GM12878 (cell line): ENCODE data around the gene THBS3. TPM values are rescaled to one million over a fixed set of nuclear protein-coding genes. Genes with fewer than 3 reads are reported as not detected.

ENCODE experiments used
- ATF2 ChIP-seq: IDR thresholded peaks from 2 replicates; pipeline ENCODE4 v1.6.1; 2012; ENCODE audit warnings: low read length, inconsistent platforms
- BHLHE40 ChIP-seq, 2 experiments: fragments of 450-650 bp in 1 of 2; IDR thresholded peaks; 2 replicates each; pipeline ENCODE4 v1.6.1; 2011 to 2017; ENCODE audit warnings: low read depth in 2 of 2, borderline replicate concordance in 1 of 2, improper control_type of control experiment in 1 of 2, low read length in 1 of 2, mild to moderate bottlenecking in 1 of 2
- CHD1 ChIP-seq: IDR thresholded peaks from 2 replicates; pipeline ENCODE4 v1.6.1; 2012; ENCODE audit warnings: low read depth, low read length, improper control_type of control experiment
- CHD4 ChIP-seq: fragments of 200-600 bp; sonication (generic); IDR thresholded peaks from 2 replicates; pipeline ENCODE4 v1.6.1; 2016; ENCODE audit warnings: mild to moderate bottlenecking
- EED ChIP-seq: sonication (generic); IDR thresholded peaks from 2 replicates; pipeline ENCODE4 v1.6.1; 2016; ENCODE audit warnings: antibody characterized with exemption, low read depth
- ETV6 ChIP-seq, 2 experiments: fragments of 450-650 bp in 1 of 2; IDR thresholded peaks in 1 of 2; conservative IDR thresholded peaks in 1 of 2; 2 replicates each; pipeline ENCODE4 v1.6.1; 2014; ENCODE audit warnings: antibody characterized with exemption in 1 of 2, borderline replicate concordance in 1 of 2, low read depth in 1 of 2, mild to moderate bottlenecking in 1 of 2, moderate library complexity in 1 of 2
- EZH2 ChIP-seq: IDR thresholded peaks from 2 replicates; pipeline ENCODE4 v1.6.1; 2012; ENCODE audit warnings: low read depth, mild to moderate bottlenecking, control low read depth, inconsistent platforms, low read length, borderline replicate concordance; ENCODE audit not compliant: control insufficient read depth
- FOXM1 ChIP-seq: IDR thresholded peaks from 2 replicates; pipeline ENCODE4 v1.6.1; 2012; ENCODE audit warnings: low read depth, mild to moderate bottlenecking, inconsistent platforms, low read length, moderate library complexity
- JUND ChIP-seq: IDR thresholded peaks from 2 replicates; pipeline ENCODE4 v1.6.1; 2012; ENCODE audit warnings: low read depth, mild to moderate bottlenecking, low read length, improper control_type of control experiment, moderate library complexity
- NKRF ChIP-seq: fragments of 450-650 bp; conservative IDR thresholded peaks from 2 replicates; pipeline ENCODE4 v1.6.1; 2017; ENCODE audit warnings: mild to moderate bottlenecking, moderate library complexity
- RAD21 ChIP-seq: IDR thresholded peaks from 2 replicates; pipeline ENCODE4 v1.6.1; 2011; ENCODE audit warnings: mild to moderate bottlenecking, low read depth, low read length, moderate library complexity; ENCODE audit not compliant: insufficient read depth
- RAD51 ChIP-seq: fragments of 450-650 bp; IDR thresholded peaks from 2 replicates; pipeline ENCODE4 v1.6.1; 2016; ENCODE audit warnings: moderate library complexity, mild to moderate bottlenecking, inconsistent platforms
- RB1 ChIP-seq: fragments of 450-650 bp; formaldehyde crosslinking; IDR thresholded peaks from 2 replicates; pipeline ENCODE4 v1.6.1; 2017; ENCODE audit warnings: mild to moderate bottlenecking, borderline replicate concordance
- STAT3 ChIP-seq: IDR thresholded peaks from 2 replicates; pipeline ENCODE4 v1.6.1; 2011; ENCODE audit warnings: low read depth, low read length, improper control_type of control experiment
- WRNIP1 ChIP-seq: IDR thresholded peaks from 2 replicates; pipeline ENCODE4 v1.6.1; 2011; ENCODE audit warnings: low read depth, low read length, improper control_type of control experiment, borderline replicate concordance
- YY1 ChIP-seq: IDR thresholded peaks from 2 replicates; pipeline ENCODE4 v1.6.1; 2011; ENCODE audit warnings: low read depth, mild to moderate bottlenecking, low read length
- ZNF622 ChIP-seq: fragments of 450-650 bp; IDR thresholded peaks from 2 replicates; pipeline ENCODE4 v1.6.1; 2017; ENCODE audit warnings: mild to moderate bottlenecking, inconsistent platforms
- polyA plus RNA-seq, 11 experiments: library from polyadenylated mRNA; depleted of rRNA in 4 of 11; unstranded in 6 of 11; stranded (reverse) in 5 of 11; fragments of >200 nt; fragmentation: Nextera tagmentation in 4 of 11; fragmentation: Illumina TruSeq in 1 of 11; extraction: Ambion mirVana in 4 of 11; extraction: Trizol in 1 of 11; gene quantifications; 1 replicate in 1 of 11; 2 replicates in 10 of 11; pipeline versions ENCODE4 v1.2.1 to v1.2.3, GENCODE V29; 2011 to 2016; ENCODE audit warnings: inconsistent platforms in 2 of 11, missing spikeins in 2 of 11, low read depth in 1 of 11
- total RNA-seq, 4 experiments: library from RNA; depleted of rRNA in 3 of 4; stranded (reverse); fragments of >200 nt in 3 of 4; fragmentation: Illumina TruSeq in 1 of 4; extraction: Trizol in 1 of 4; gene quantifications; 2 replicates each; pipeline versions ENCODE4 v1.2.1 to v1.2.3, GENCODE V29; 2013 to 2021
- TF ChIP-seq, protein P1 (sequence below): IDR thresholded peaks from 2 replicates; pipeline ENCODE4 v1.6.1; 2012; ENCODE audit warnings: mild to moderate bottlenecking, low read depth, low read length
- TF ChIP-seq, protein P2 (sequence below): IDR thresholded peaks from 2 replicates; pipeline ENCODE4 v1.6.1; 2012; ENCODE audit warnings: low read depth, low read length, improper control_type of control experiment
- TF ChIP-seq, protein P3 (sequence below): fragments of 450-650 bp; IDR thresholded peaks from 2 replicates; pipeline ENCODE4 v1.6.1; 2014; ENCODE audit warnings: mild to moderate bottlenecking

THBS3 gene
- total and polyA plus RNA-seq, 10 of the 15 experiments (the other 5 are each of a cell fraction or from before 2014, with no cell fraction given) = 0.66 to 3.6 (median 2.0) TPM

GRCh38 chr1:155227261-155228095 is 19.8 kb upstream of the THBS3 start (continued):
- no peak for TF ChIP-seq ATF2
- no peak for TF ChIP-seq WRNIP1
- TF ChIP-seq STAT3 = no peak
- peak; percentile 100 for TF ChIP-seq RB1
- no peak for TF ChIP-seq ETV6 (conservative IDR thresholded peaks at IDR 0.05 in 1 of 2, IDR thresholded peaks at IDR 0.05 in 1 of 2; ENCODE audit: borderline replicate concordance in 1 of 2, low read depth in 1 of 2)
- no peak for TF ChIP-seq EZH2
- peak; percentile 71 for TF ChIP-seq EED
- peak; percentile 74; the same call in 1 of the 2 replicates for TF ChIP-seq CHD1
- TF ChIP-seq FOXM1 = no peak
- TF ChIP-seq RAD21 = no peak
- TF ChIP-seq, protein P1, sequence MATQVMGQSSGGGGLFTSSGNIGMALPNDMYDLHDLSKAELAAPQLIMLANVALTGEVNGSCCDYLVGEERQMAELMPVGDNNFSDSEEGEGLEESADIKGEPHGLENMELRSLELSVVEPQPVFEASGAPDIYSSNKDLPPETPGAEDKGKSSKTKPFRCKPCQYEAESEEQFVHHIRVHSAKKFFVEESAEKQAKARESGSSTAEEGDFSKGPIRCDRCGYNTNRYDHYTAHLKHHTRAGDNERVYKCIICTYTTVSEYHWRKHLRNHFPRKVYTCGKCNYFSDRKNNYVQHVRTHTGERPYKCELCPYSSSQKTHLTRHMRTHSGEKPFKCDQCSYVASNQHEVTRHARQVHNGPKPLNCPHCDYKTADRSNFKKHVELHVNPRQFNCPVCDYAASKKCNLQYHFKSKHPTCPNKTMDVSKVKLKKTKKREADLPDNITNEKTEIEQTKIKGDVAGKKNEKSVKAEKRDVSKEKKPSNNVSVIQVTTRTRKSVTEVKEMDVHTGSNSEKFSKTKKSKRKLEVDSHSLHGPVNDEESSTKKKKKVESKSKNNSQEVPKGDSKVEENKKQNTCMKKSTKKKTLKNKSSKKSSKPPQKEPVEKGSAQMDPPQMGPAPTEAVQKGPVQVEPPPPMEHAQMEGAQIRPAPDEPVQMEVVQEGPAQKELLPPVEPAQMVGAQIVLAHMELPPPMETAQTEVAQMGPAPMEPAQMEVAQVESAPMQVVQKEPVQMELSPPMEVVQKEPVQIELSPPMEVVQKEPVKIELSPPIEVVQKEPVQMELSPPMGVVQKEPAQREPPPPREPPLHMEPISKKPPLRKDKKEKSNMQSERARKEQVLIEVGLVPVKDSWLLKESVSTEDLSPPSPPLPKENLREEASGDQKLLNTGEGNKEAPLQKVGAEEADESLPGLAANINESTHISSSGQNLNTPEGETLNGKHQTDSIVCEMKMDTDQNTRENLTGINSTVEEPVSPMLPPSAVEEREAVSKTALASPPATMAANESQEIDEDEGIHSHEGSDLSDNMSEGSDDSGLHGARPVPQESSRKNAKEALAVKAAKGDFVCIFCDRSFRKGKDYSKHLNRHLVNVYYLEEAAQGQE = no peak
- no peak for TF ChIP-seq JUND
- peak; percentile 78 for TF ChIP-seq YY1
- TF ChIP-seq, protein P2, sequence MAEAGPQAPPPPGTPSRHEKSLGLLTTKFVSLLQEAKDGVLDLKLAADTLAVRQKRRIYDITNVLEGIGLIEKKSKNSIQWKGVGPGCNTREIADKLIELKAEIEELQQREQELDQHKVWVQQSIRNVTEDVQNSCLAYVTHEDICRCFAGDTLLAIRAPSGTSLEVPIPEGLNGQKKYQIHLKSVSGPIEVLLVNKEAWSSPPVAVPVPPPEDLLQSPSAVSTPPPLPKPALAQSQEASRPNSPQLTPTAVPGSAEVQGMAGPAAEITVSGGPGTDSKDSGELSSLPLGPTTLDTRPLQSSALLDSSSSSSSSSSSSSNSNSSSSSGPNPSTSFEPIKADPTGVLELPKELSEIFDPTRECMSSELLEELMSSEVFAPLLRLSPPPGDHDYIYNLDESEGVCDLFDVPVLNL = peak; percentile 82
- peak; percentile 48; the same call in 1 of the 2 replicates for TF ChIP-seq RAD51
- TF ChIP-seq CHD4 = no peak
- TF ChIP-seq, protein P3, sequence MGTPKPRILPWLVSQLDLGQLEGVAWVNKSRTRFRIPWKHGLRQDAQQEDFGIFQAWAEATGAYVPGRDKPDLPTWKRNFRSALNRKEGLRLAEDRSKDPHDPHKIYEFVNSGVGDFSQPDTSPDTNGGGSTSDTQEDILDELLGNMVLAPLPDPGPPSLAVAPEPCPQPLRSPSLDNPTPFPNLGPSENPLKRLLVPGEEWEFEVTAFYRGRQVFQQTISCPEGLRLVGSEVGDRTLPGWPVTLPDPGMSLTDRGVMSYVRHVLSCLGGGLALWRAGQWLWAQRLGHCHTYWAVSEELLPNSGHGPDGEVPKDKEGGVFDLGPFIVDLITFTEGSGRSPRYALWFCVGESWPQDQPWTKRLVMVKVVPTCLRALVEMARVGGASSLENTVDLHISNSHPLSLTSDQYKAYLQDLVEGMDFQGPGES = peak; percentile 88
- no peak for TF ChIP-seq ZNF622
- peak; percentile 86 to 93 for TF ChIP-seq BHLHE40 (IDR thresholded peaks at IDR 0.05; ENCODE audit: borderline replicate concordance in 1 of 2, low read depth in 2 of 2, low read length in 1 of 2)
- TF ChIP-seq NKRF = peak; percentile 69
